COLO829 (cell line): ENCODE results near the gene YIPF2.
"Not testable (repeated sequence)": the region's sequence is repeated elsewhere in the genome, so short reads cannot be mapped to it uniquely, and the experiment has no call there.

Experiments
- DNase-seq: peaks from one replicate; pipeline ENCODE4 v3.0.0; 2012; ENCODE audit warnings: low spot score

The YIPF2 gene

GRCh38 chr19:10911579-10912363, 16.7 kb downstream of the YIPF2 start:
- no peak for DNase-seq

- no peak for DNase-seq
Observed at GRCh38 chr19:10908380-10908960, 20.0 kb downstream of the YIPF2 start.

- no peak for DNase-seq
Observed at GRCh38 chr19:10907925-10908324, 20.5 kb downstream of the YIPF2 start.

GRCh38 chr19:10899151-10899653, 29.2 kb downstream of the YIPF2 start:
- no peak for DNase-seq

GRCh38 chr19:10898633-10899032, 29.8 kb downstream of the YIPF2 start:
- no peak for DNase-seq

- no peak for DNase-seq
Observed at GRCh38 chr19:10896851-10897526, 31.4 kb downstream of the YIPF2 start.

GRCh38 chr19:10895920-10896319, 32.5 kb downstream of the YIPF2 start:
- no peak for DNase-seq

GRCh38 chr19:10895363-10895762, 33.1 kb downstream of the YIPF2 start:
- no peak for DNase-seq

GRCh38 chr19:10894911-10895213, 33.6 kb downstream of the YIPF2 start:
- DNase-seq, result no peak

GRCh38 chr19:10892256-10892655, 36.2 kb downstream of the YIPF2 start:
- no peak for DNase-seq

- no peak for DNase-seq
Observed at GRCh38 chr19:10891405-10892086, 36.9 kb downstream of the YIPF2 start.

GRCh38 chr19:10889880-10890279, 38.6 kb downstream of the YIPF2 start:
- no peak for DNase-seq

- DNase-seq, result no peak
Observed at GRCh38 chr19:10888421-10888866, 40.0 kb downstream of the YIPF2 start.

- no peak for DNase-seq
Observed at GRCh38 chr19:10887616-10888367, 40.6 kb downstream of the YIPF2 start.

GRCh38 chr19:10885201-10886169, 43.0 kb downstream of the YIPF2 start:
- DNase-seq, result no peak

- no peak for DNase-seq
Observed at GRCh38 chr19:10884274-10884673, 44.2 kb downstream of the YIPF2 start.

- no peak for DNase-seq
Observed at GRCh38 chr19:10882108-10882457, 46.4 kb downstream of the YIPF2 start.

- DNase-seq, result no peak
Observed at GRCh38 chr19:10881403-10882107, 46.9 kb downstream of the YIPF2 start.

GRCh38 chr19:10878253-10878652, 50.2 kb downstream of the YIPF2 start:
- no peak for DNase-seq

GRCh38 chr19:10877608-10878007, 50.8 kb downstream of the YIPF2 start:
- not testable (repeated sequence) for DNase-seq
